K562 (cell line): ENCODE results near the gene BTBD1. TPM values are rescaled to one million over a fixed set of nuclear protein-coding genes. Genes with fewer than 3 reads are reported as not detected.
A peak's percentile ranks its signal among the peaks of the same experiment; 100 is the strongest.

Experiments
- ATF1 ChIP-seq, 2 experiments: fragments of 450-650 bp in 1 of 2; IDR thresholded peaks; 2 replicates each; pipeline ENCODE4 v1.6.1; 2016; ENCODE audit warnings: missing compliant biosample characterization in 1 of 2, missing genetic modification characterization in 1 of 2
- CHD1 ChIP-seq: fragments of 200-600 bp; sonication (generic); IDR thresholded peaks from one replicate; pipeline ENCODE4 v1.6.1; 2012; ENCODE audit warnings: mild to moderate bottlenecking, moderate library complexity, low read length, inconsistent platforms
- EP400 ChIP-seq: fragments of 450-650 bp; IDR thresholded peaks from 2 replicates; pipeline ENCODE4 v1.6.1; 2017; ENCODE audit warnings: antibody characterized with exemption, mild to moderate bottlenecking, moderate library complexity
- GATA2 ChIP-seq: sonication (generic); formaldehyde crosslinking; IDR thresholded peaks from 2 replicates; pipeline ENCODE4 v1.4.0; 2020; ENCODE audit warnings: mild to moderate bottlenecking, missing genetic modification reagents
- IRF2 ChIP-seq: sonication (generic); formaldehyde crosslinking; IDR thresholded peaks from 2 replicates; pipeline ENCODE4 v1.8.1; 2022; ENCODE audit warnings: mild to moderate bottlenecking, missing genetic modification reagents
- NR4A1 ChIP-seq, 2 experiments: fragments of 250-450 bp in 1 of 2; fragments of 450-650 bp in 1 of 2; sonication (Bioruptor Pico) in 1 of 2; IDR thresholded peaks; 2 replicates each; pipeline versions ENCODE4 v1.4.0 to v1.6.1; 2016 to 2020; ENCODE audit warnings: mild to moderate bottlenecking in 2 of 2, missing compliant biosample characterization in 1 of 2, missing genetic modification characterization in 1 of 2, moderate library complexity in 1 of 2
- TEAD2 ChIP-seq: fragments of 450-650 bp; IDR thresholded peaks from 2 replicates; pipeline ENCODE4 v1.6.1; 2016; ENCODE audit warnings: missing genetic modification characterization, control low read depth, missing compliant biosample characterization
- XRCC3 ChIP-seq: fragments of 450-650 bp; IDR thresholded peaks from 2 replicates; pipeline ENCODE4 v1.6.1; 2017; ENCODE audit warnings: mild to moderate bottlenecking, moderate library complexity
- ZKSCAN1 ChIP-seq: fragments of 150-350 bp; IDR thresholded peaks from 2 replicates; pipeline ENCODE4 v1.6.1; 2016; ENCODE audit warnings: low read depth, low read length
- ZNF76 ChIP-seq: fragments of 250-450 bp; sonication (Bioruptor Pico); IDR thresholded peaks from 2 replicates; pipeline ENCODE4 v1.4.0; 2020; ENCODE audit warnings: mild to moderate bottlenecking, moderate library complexity, borderline replicate concordance
- polyA plus RNA-seq, 8 experiments: library from polyadenylated mRNA; depleted of rRNA in 4 of 8; stranded (reverse) in 5 of 8; unstranded in 3 of 8; fragments of >200 nt; fragmentation: Nextera tagmentation in 2 of 8; fragmentation: Illumina TruSeq in 1 of 8; extraction: Ambion mirVana in 2 of 8; extraction: Trizol in 1 of 8; gene quantifications; 2 replicates each; pipeline versions ENCODE4 v1.2.1 to v1.2.3, GENCODE V29; 2011 to 2014; ENCODE audit warnings: inconsistent platforms in 1 of 8, missing spikeins in 1 of 8
- total RNA-seq, 7 experiments: library from RNA; depleted of rRNA in 6 of 7; stranded (reverse); fragments of >200 nt in 6 of 7; fragmentation: Illumina TruSeq in 2 of 7; extraction: Trizol in 2 of 7; gene quantifications; 2 replicates each; pipeline versions ENCODE4 v1.2.1 to v1.2.3, GENCODE V29; 2011 to 2021; ENCODE audit warnings: low replicate concordance in 1 of 7
- TF ChIP-seq, protein P1 (sequence below), 2 experiments: fragments of 450-650 bp; formaldehyde crosslinking in 1 of 2; IDR thresholded peaks; 2 replicates each; pipeline versions ENCODE4 v1.4.0 to v1.6.1; 2014 to 2020; ENCODE audit warnings: mild to moderate bottlenecking in 2 of 2, borderline replicate concordance in 1 of 2, low read depth in 1 of 2
- TF ChIP-seq, protein P2 (sequence below): fragments of 450-650 bp; IDR thresholded peaks from 2 replicates; pipeline ENCODE4 v1.6.1; 2016; ENCODE audit warnings: missing biosample characterization, missing genetic modification characterization
- TF ChIP-seq, protein P3 (sequence below): sonication (generic); formaldehyde crosslinking; IDR thresholded peaks from 2 replicates; pipeline ENCODE4 v1.5.0; 2020; ENCODE audit warnings: missing genetic modification reagents
- TF ChIP-seq, protein P4 (sequence below), 2 experiments: IDR thresholded peaks in 1 of 2; conservative IDR thresholded peaks in 1 of 2; 2 replicates each; pipeline ENCODE4 v1.6.1; 2016; ENCODE audit warnings: low read depth in 2 of 2, mild to moderate bottlenecking in 1 of 2, missing compliant biosample characterization in 1 of 2, missing genetic modification characterization in 1 of 2, moderate library complexity in 1 of 2

Gene BTBD1
- total and polyA plus RNA-seq, 9 of the 15 experiments (the other 6 are each of a cell fraction or from before 2014, with no cell fraction given): 19.4 to 106 (median 90.4) TPM

DNA sequence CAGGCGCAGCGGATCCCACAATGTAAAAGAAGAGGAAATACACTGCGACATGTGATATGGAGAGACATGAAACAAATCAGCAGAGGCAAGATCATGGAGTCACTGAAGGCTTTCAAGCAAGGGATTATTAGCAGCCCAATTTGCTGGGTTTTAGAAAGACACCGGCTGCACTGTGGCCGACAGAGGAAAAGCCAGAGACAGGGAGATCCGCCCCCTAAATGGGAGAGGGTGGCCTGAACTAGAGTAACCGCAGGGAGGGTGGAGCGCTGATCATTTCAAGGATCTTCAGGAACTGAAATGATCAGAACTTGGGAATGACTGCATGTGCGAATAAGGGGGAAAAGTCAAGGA, 55.0 kb downstream of the BTBD1 start (continued):
- TF ChIP-seq, protein P1, sequence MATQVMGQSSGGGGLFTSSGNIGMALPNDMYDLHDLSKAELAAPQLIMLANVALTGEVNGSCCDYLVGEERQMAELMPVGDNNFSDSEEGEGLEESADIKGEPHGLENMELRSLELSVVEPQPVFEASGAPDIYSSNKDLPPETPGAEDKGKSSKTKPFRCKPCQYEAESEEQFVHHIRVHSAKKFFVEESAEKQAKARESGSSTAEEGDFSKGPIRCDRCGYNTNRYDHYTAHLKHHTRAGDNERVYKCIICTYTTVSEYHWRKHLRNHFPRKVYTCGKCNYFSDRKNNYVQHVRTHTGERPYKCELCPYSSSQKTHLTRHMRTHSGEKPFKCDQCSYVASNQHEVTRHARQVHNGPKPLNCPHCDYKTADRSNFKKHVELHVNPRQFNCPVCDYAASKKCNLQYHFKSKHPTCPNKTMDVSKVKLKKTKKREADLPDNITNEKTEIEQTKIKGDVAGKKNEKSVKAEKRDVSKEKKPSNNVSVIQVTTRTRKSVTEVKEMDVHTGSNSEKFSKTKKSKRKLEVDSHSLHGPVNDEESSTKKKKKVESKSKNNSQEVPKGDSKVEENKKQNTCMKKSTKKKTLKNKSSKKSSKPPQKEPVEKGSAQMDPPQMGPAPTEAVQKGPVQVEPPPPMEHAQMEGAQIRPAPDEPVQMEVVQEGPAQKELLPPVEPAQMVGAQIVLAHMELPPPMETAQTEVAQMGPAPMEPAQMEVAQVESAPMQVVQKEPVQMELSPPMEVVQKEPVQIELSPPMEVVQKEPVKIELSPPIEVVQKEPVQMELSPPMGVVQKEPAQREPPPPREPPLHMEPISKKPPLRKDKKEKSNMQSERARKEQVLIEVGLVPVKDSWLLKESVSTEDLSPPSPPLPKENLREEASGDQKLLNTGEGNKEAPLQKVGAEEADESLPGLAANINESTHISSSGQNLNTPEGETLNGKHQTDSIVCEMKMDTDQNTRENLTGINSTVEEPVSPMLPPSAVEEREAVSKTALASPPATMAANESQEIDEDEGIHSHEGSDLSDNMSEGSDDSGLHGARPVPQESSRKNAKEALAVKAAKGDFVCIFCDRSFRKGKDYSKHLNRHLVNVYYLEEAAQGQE (IDR thresholded peaks at IDR 0.05; ENCODE audit: borderline replicate concordance): no peak
- TF ChIP-seq, protein P1 (CRISPR knock-in tag; IDR thresholded peaks at IDR 0.05; ENCODE audit: low read depth): no peak
- no peak for TF ChIP-seq ATF1 (CRISPR knock-in tag; IDR thresholded peaks at IDR 0.05)
- TF ChIP-seq ATF1 (tag; IDR thresholded peaks at IDR 0.05): no peak
- TF ChIP-seq, protein P2, sequence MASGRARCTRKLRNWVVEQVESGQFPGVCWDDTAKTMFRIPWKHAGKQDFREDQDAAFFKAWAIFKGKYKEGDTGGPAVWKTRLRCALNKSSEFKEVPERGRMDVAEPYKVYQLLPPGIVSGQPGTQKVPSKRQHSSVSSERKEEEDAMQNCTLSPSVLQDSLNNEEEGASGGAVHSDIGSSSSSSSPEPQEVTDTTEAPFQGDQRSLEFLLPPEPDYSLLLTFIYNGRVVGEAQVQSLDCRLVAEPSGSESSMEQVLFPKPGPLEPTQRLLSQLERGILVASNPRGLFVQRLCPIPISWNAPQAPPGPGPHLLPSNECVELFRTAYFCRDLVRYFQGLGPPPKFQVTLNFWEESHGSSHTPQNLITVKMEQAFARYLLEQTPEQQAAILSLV: no peak; the same call in 1 of the 2 replicates
- TF ChIP-seq, protein P3, sequence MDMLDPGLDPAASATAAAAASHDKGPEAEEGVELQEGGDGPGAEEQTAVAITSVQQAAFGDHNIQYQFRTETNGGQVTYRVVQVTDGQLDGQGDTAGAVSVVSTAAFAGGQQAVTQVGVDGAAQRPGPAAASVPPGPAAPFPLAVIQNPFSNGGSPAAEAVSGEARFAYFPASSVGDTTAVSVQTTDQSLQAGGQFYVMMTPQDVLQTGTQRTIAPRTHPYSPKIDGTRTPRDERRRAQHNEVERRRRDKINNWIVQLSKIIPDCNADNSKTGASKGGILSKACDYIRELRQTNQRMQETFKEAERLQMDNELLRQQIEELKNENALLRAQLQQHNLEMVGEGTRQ: no peak
- TF ChIP-seq XRCC3: no peak
- TF ChIP-seq ZNF76 (CRISPR knock-in tag): no peak
- no peak for TF ChIP-seq ZKSCAN1
- 0 out of 2 replicates have a peak, but pooled peaks have one; percentile 43 for TF ChIP-seq TEAD2 (tag)
- TF ChIP-seq, protein P4, sequence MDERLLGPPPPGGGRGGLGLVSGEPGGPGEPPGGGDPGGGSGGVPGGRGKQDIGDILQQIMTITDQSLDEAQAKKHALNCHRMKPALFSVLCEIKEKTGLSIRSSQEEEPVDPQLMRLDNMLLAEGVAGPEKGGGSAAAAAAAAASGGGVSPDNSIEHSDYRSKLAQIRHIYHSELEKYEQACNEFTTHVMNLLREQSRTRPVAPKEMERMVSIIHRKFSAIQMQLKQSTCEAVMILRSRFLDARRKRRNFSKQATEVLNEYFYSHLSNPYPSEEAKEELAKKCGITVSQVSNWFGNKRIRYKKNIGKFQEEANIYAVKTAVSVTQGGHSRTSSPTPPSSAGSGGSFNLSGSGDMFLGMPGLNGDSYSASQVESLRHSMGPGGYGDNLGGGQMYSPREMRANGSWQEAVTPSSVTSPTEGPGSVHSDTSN (CRISPR knock-in tag; IDR thresholded peaks at IDR 0.05; ENCODE audit: low read depth): no peak
- TF ChIP-seq, protein P4 (tag; conservative IDR thresholded peaks at IDR 0.05; ENCODE audit: low read depth): 0 out of 2 replicates have a peak, but pooled peaks have one; percentile 9
- TF ChIP-seq GATA2 (CRISPR knock-in tag): 0 out of 2 replicates have a peak, but pooled peaks have one; percentile 34
- TF ChIP-seq IRF2: no peak
- TF ChIP-seq CHD1: no peak
- no peak for TF ChIP-seq NR4A1 (CRISPR knock-in tag; IDR thresholded peaks at IDR 0.05)
- TF ChIP-seq NR4A1 (tag; IDR thresholded peaks at IDR 0.05): 0 out of 2 replicates have a peak, but pooled peaks have one; percentile 16
- no peak for TF ChIP-seq EP400
